Gastrocnemius medialis (tissue), 4 donors: ENCODE results near the gene TNFSF4.

Source experiments
- POLR2A ChIP-seq, 2 donors: fragments of 450-650 bp; IDR thresholded peaks; one replicate each; pipeline ENCODE4 v1.6.1; 2017; ENCODE audit warnings: antibody characterized with exemption in 2 of 2, mild to moderate bottlenecking in 2 of 2, moderate library complexity in 2 of 2
- TF ChIP-seq, protein P1 (sequence below), 5 experiments: fragments of 450-650 bp in 3 of 5; fragments of 200-600 bp in 2 of 5; sonication (generic) in 2 of 5; IDR thresholded peaks in 4 of 5; conservative IDR thresholded peaks in 1 of 5; 1 replicate in 4 of 5; 2 replicates in 1 of 5; pipeline ENCODE4 v1.5.1; 2016 to 2019; ENCODE audit warnings: antibody characterized with exemption in 5 of 5, mild to moderate bottlenecking in 3 of 5, moderate library complexity in 3 of 5

DNA sequence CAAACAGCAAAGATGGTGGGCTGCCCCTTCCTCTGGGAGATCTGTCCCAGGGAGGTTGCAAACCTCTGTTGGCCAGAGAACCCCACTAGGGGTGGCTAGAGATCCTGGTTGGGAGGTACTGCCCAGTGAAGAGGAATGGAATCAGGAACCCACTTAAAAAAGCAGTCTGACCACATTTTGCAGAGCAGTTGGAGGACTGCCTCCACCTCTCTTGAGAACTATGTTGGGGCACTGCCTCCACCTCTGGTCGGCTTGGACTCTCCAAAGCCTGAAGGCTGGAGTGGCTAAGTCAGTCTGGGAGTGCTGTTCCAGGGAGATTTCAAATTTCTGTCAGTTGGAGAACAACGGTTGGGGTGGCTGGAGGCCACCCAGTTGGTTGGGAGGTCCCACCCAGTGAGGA lies 58.6 kb downstream of the TNFSF4 start:
- TF ChIP-seq, protein P1, sequence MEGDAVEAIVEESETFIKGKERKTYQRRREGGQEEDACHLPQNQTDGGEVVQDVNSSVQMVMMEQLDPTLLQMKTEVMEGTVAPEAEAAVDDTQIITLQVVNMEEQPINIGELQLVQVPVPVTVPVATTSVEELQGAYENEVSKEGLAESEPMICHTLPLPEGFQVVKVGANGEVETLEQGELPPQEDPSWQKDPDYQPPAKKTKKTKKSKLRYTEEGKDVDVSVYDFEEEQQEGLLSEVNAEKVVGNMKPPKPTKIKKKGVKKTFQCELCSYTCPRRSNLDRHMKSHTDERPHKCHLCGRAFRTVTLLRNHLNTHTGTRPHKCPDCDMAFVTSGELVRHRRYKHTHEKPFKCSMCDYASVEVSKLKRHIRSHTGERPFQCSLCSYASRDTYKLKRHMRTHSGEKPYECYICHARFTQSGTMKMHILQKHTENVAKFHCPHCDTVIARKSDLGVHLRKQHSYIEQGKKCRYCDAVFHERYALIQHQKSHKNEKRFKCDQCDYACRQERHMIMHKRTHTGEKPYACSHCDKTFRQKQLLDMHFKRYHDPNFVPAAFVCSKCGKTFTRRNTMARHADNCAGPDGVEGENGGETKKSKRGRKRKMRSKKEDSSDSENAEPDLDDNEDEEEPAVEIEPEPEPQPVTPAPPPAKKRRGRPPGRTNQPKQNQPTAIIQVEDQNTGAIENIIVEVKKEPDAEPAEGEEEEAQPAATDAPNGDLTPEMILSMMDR (IDR thresholded peaks at IDR 0.05 in 4 of 5, conservative IDR thresholded peaks at IDR 0.05 in 1 of 5) = no peak
- TF ChIP-seq POLR2A (IDR thresholded peaks at IDR 0.05) = no peak
